B cell (primary cell): ENCODE measurements around the gene TRMO. TPM values are rescaled to one million over a fixed set of nuclear protein-coding genes. Genes with fewer than 3 reads are reported as not detected.

Experiments
- ATAC-seq: fragments of 200-7000 bp; cut with Tn5 transposase; one replicate; pipeline ENCODE4 v1.10.0; 2021; ENCODE audit warnings: low read depth, mild to moderate bottlenecking, moderate number of reproducible peaks, moderate library complexity
- CTCF ChIA-PET: fragments of 350-600 bp; sonication (Branson Sonifier 250); formaldehyde crosslinking; loops from one replicate; lab custom pipeline; 2021; ENCODE audit warnings: antibody characterized with exemption, inconsistent platforms; lab: Charles Lee
- POLR2A ChIA-PET: fragments of 350-600 bp; sonication (Branson Sonifier 250); formaldehyde crosslinking; loops from one replicate; lab custom pipeline; 2021; ENCODE audit warnings: antibody characterized with exemption; lab: Charles Lee
- DNase-seq: peaks from one replicate; pipeline ENCODE4 v3.0.0; 2013
- H2AFZ ChIP-seq: 2 replicates; pipeline ENCODE4 v1.6.1; 2012; ENCODE audit warnings: mild to moderate bottlenecking, low read depth, low read length; ENCODE audit not compliant: insufficient read depth, poor library complexity, severe bottlenecking
- H3K27ac ChIP-seq, 2 donors: 1 replicate in 1 of 2; 2 replicates in 1 of 2; pipeline ENCODE4 v1.5.1; 2012 to 2013; ENCODE audit warnings: low read length in 2 of 2, mild to moderate bottlenecking in 2 of 2, moderate library complexity in 1 of 2
- H3K27me3 ChIP-seq, 4 experiments: fragments of 200-600 bp in 1 of 4; sonication (generic) in 1 of 4; replicated peaks in 1 of 4; 1 replicate in 2 of 4; 2 replicates in 2 of 4; pipeline versions ENCODE4 v1.6.1 to v1.7.0; 2013 to 2016; ENCODE audit warnings: low read length in 3 of 4, mild to moderate bottlenecking in 2 of 4, mixed read lengths in 1 of 4, moderate library complexity in 1 of 4; ENCODE audit not compliant: insufficient read depth in 4 of 4, control insufficient read depth in 3 of 4; ENCODE audit errors: control extremely low read depth in 1 of 4
- H3K36me3 ChIP-seq, 2 experiments: replicated peaks in 1 of 2; 1 replicate in 1 of 2; 2 replicates in 1 of 2; pipeline versions ENCODE4 v1.6.1 to v1.7.1; 2013; ENCODE audit warnings: low read length in 1 of 2; ENCODE audit not compliant: insufficient read depth in 2 of 2, control insufficient read depth in 1 of 2; ENCODE audit errors: control extremely low read depth in 1 of 2, extremely low read depth in 1 of 2
- H3K4me1 ChIP-seq, 2 donors: fragments of 200-600 bp in 1 of 2; sonication (generic) in 1 of 2; 1 replicate in 1 of 2; 2 replicates in 1 of 2; pipeline versions ENCODE4 v1.5.1 to v1.6.1; 2013 to 2017; ENCODE audit warnings: low read length in 2 of 2; ENCODE audit not compliant: control insufficient read depth in 2 of 2, insufficient read depth in 2 of 2
- H3K4me2 ChIP-seq: replicated peaks from 2 replicates; pipeline ENCODE3; 2012; ENCODE audit warnings: mild to moderate bottlenecking, low read depth, low read length; ENCODE audit not compliant: poor library complexity, severe bottlenecking
- H3K4me3 ChIP-seq, 5 experiments: fragments of 200-600 bp in 1 of 5; sonication (generic) in 1 of 5; 1 replicate in 3 of 5; 2 replicates in 2 of 5; pipeline versions ENCODE4 v1.5.1 to v1.7.0; 2011 to 2016; ENCODE audit warnings: low read length in 4 of 5, mild to moderate bottlenecking in 4 of 5, low read depth in 2 of 5, control low read depth in 1 of 5, moderate library complexity in 1 of 5; ENCODE audit not compliant: insufficient read depth in 1 of 5; ENCODE audit errors: control extremely low read depth in 1 of 5, extremely low read depth in 1 of 5
- H3K79me2 ChIP-seq: fragments of 200-600 bp; sonication (generic); one replicate; pipeline ENCODE4 v1.6.0; 2016; ENCODE audit warnings: low read length; ENCODE audit not compliant: control insufficient read depth, insufficient read depth
- H3K9ac ChIP-seq: fragments of 200-600 bp; sonication (generic); 2 replicates; pipeline ENCODE4 v1.6.1; 2017; ENCODE audit warnings: mild to moderate bottlenecking, low read length, moderate library complexity
- H3K9me3 ChIP-seq, 3 donors: one replicate each; pipeline versions ENCODE4 v1.6.1 to v1.7.1; 2013; ENCODE audit warnings: low read length in 2 of 3; ENCODE audit not compliant: control insufficient read depth in 2 of 3, insufficient read depth in 1 of 3; ENCODE audit errors: control extremely low read depth in 1 of 3
- H4K20me1 ChIP-seq: 2 replicates; pipeline ENCODE4 v1.6.0; 2012; ENCODE audit warnings: mild to moderate bottlenecking, low read length; ENCODE audit not compliant: insufficient read depth, control insufficient read depth, poor library complexity, severe bottlenecking
- H3K27ac Mint-ChIP-seq: one replicate; pipeline ENCODE4 v1.8.0; 2021; ENCODE audit warnings: mixed read lengths
- H3K27me3 Mint-ChIP-seq: one replicate; pipeline ENCODE4 v1.8.0; 2021; ENCODE audit warnings: mixed read lengths
- H3K4me1 Mint-ChIP-seq: one replicate; pipeline ENCODE4 v1.8.0; 2021; ENCODE audit warnings: mixed read lengths
- H3K4me3 Mint-ChIP-seq: one replicate; pipeline ENCODE4 v1.8.0; 2021; ENCODE audit warnings: mixed read lengths
- H3K9me3 Mint-ChIP-seq: one replicate; pipeline ENCODE4 v1.8.0; 2022; ENCODE audit warnings: mixed read lengths; ENCODE audit not compliant: insufficient read depth
- EZH2 ChIP-seq: IDR thresholded peaks from 2 replicates; pipeline ENCODE4 v1.6.1; 2012; ENCODE audit warnings: borderline replicate concordance, low read depth, mild to moderate bottlenecking, moderate library complexity, low read length; ENCODE audit not compliant: insufficient read depth, poor library complexity, severe bottlenecking
- WGBS: methylation state at CpG from one replicate; pipeline ENCODE4 v1.1.5; 2013; ENCODE audit warnings: missing lambda C conversion rate; ENCODE audit not compliant: insufficient coverage; 5-methylcytosine and 5-hydroxymethylcytosine counted together
- intact Hi-C: fragments of 100-400 bp; cut with micrococcal nuclease; formaldehyde crosslinking; loops from one replicate; pipeline ENCODE4 v1.10.0; 2022
- polyA plus RNA-seq: library from polyadenylated mRNA; depleted of rRNA; stranded (reverse); fragments of >200 nt; gene quantifications from 2 replicates; pipeline ENCODE4 v1.2.3, GENCODE V29; 2012
- total RNA-seq, 2 donors: library from RNA; stranded (reverse); fragments of 120-200 nt in 1 of 2; gene quantifications; 1 replicate in 1 of 2; 2 replicates in 1 of 2; pipeline versions ENCODE4 v1.2.3 to v1.2.4, GENCODE V29; 2013 to 2022
- TF ChIP-seq, protein P1 (sequence below): fragments of 200-600 bp; IDR thresholded peaks from one replicate; pipeline ENCODE4 v1.8.0; 2022; ENCODE audit warnings: antibody characterized with exemption, mild to moderate bottlenecking

Gene TRMO
- total and polyA plus RNA-seq, 2 donors (not counting 1 experiment from before 2014, with no cell fraction given) = 16.9 to 42.3 TPM

- CTCF ChIA-PET = interaction anchor here (1.0 to 1.5 kb wide), 5 partner anchors 11 to 346 kb away, joined by 3 to 8 read pairs (median 5); no protein-coding TSS in a partner anchor
- Mint-ChIP-seq H3K4me3 (no peak overlapping the region), H3K27ac (no peak overlapping the region), H3K27me3 (peaks cover 12% of the 10 kb centered on the region), H3K9me3 (no peaks in the 10 kb centered on the region), H3K4me1 (peaks cover 32% of the 10 kb centered on the region)
- Histone ChIP-seq H3K9ac (no peak overlapping the region), H3K4me2 (no peak overlapping the region), H3K4me1 (peaks cover 23% of the 10 kb centered on the region in 2 donors), H4K20me1 (no peaks in the 10 kb centered on the region), H3K36me3 (no peaks in the 10 kb centered on the region), H3K27ac (no peak overlapping the region), H3K9me3 (no peaks in the 10 kb centered on the region), H2AFZ (no peak overlapping the region), H3K4me3 (no peak overlapping the region), H3K27me3 (no peaks in the 10 kb centered on the region), H3K79me2 (peaks cover 12% of the 10 kb centered on the region)
- ATAC-seq (no peak), DNase-seq (no peak)
- intact Hi-C loops = no loop called here
- TF ChIP-seq, protein P1, sequence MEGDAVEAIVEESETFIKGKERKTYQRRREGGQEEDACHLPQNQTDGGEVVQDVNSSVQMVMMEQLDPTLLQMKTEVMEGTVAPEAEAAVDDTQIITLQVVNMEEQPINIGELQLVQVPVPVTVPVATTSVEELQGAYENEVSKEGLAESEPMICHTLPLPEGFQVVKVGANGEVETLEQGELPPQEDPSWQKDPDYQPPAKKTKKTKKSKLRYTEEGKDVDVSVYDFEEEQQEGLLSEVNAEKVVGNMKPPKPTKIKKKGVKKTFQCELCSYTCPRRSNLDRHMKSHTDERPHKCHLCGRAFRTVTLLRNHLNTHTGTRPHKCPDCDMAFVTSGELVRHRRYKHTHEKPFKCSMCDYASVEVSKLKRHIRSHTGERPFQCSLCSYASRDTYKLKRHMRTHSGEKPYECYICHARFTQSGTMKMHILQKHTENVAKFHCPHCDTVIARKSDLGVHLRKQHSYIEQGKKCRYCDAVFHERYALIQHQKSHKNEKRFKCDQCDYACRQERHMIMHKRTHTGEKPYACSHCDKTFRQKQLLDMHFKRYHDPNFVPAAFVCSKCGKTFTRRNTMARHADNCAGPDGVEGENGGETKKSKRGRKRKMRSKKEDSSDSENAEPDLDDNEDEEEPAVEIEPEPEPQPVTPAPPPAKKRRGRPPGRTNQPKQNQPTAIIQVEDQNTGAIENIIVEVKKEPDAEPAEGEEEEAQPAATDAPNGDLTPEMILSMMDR = no peak
- TF ChIP-seq EZH2 = no peak
- POLR2A ChIA-PET = no interaction called here
- 80% methylated on average over 1 of the region's 5 CpGs for WGBS
Measured at GRCh38 chr9:97925497-97926334, 3.4 kb upstream of the TRMO start.

GRCh38 chr9:97924386-97924785 lies 2.1 kb upstream of the TRMO start:
- Histone ChIP-seq H3K79me2 (peaks cover 22% of the 10 kb centered on the region), H3K9ac (no peak overlapping the region), H3K4me1 (peaks cover 26 to 32% of the 10 kb centered on the region in 2 donors), H3K27me3 (no peaks in the 10 kb centered on the region), H3K36me3 (no peaks in the 10 kb centered on the region), H3K4me3 (no peak overlapping the region), H4K20me1 (no peaks in the 10 kb centered on the region), H3K27ac (peak overlapping the region in 1 of 2 donors; percentile 99), H2AFZ (peak overlapping the region; percentile 51), H3K4me2 (peak overlapping the region; percentile 82), H3K9me3 (no peaks in the 10 kb centered on the region)
- intact Hi-C loops = loop anchor here (5.0 kb wide), 4 partner anchors 72 to 1507 kb away; partner anchors contain the start of genes FOXE1, TDRD7 and ZNF367
- Mint-ChIP-seq H3K27me3 (peaks cover 3% of the 10 kb centered on the region), H3K9me3 (no peaks in the 10 kb centered on the region), H3K4me3 (no peak overlapping the region), H3K27ac (peak overlapping the region; percentile 92), H3K4me1 (peaks cover 45% of the 10 kb centered on the region)
- POLR2A ChIA-PET = no interaction called here
- DNase-seq (peak; percentile 52), ATAC-seq (no peak)
- 4% methylated on average over 3 of the region's 4 CpGs for WGBS
- TF ChIP-seq EZH2 = no peak
- TF ChIP-seq, protein P1 = no peak
- CTCF ChIA-PET = interaction anchor here (0.7 to 4.1 kb wide), 26 partner anchors 8 to 339 kb away, joined by 3 to 50 read pairs (median 4); partner anchors contain the start of genes ANP32B, NANS and TBC1D2
